Glomerular visceral epithelial cell (primary cell): ENCODE data around the gene ZNF787.
A peak's percentile ranks its signal among the peaks of the same experiment; 100 is the strongest.

Experiments used
- DNase-seq: peaks from one replicate; pipeline ENCODE4 v3.0.0-alpha.2; 2016; ENCODE audit errors: extremely low spot score

The ZNF787 gene

DNA sequence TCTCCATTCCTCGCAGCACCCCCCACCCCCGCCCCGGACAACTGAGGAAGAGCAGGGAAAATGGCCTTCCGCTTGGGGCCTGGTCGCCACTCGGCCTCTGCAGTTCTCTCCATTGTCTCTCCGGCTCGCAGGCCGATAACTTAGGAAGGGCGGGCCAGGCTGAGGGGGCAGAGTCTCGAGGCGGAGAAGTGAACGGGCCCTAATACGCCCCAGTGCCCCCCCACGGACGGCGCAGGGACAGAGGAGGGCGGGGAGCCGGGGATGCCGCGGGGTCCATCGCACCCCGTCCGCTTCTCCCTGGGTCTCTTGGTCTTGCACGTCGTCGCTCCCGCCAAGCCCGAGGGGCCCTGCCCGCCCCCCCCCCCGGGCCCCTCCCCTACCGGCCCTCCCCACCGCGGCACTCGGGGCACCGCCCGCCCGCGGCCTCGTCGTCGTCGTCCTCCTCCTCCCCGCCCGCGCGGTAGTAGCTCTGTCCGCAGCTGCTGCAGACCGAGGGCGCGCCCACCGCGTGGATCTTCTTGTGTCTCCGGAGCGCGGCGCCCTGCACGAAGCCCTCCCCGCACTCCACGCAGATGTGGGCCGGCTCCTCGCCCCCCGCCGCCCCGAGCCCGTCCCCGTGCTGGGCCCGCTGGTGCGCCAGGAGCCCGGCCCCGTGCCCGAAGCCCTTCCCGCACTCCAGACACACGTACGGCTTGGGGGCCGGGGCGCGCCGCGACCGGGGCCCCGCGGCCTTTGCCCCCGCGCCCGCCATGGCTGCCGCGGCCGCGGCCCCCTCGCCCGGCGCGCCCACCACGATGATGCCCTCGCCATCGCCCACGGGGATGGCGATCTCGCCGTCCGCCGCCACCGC, 33.2 kb downstream of the ZNF787 start:
- DNase-seq = no peak

DNA sequence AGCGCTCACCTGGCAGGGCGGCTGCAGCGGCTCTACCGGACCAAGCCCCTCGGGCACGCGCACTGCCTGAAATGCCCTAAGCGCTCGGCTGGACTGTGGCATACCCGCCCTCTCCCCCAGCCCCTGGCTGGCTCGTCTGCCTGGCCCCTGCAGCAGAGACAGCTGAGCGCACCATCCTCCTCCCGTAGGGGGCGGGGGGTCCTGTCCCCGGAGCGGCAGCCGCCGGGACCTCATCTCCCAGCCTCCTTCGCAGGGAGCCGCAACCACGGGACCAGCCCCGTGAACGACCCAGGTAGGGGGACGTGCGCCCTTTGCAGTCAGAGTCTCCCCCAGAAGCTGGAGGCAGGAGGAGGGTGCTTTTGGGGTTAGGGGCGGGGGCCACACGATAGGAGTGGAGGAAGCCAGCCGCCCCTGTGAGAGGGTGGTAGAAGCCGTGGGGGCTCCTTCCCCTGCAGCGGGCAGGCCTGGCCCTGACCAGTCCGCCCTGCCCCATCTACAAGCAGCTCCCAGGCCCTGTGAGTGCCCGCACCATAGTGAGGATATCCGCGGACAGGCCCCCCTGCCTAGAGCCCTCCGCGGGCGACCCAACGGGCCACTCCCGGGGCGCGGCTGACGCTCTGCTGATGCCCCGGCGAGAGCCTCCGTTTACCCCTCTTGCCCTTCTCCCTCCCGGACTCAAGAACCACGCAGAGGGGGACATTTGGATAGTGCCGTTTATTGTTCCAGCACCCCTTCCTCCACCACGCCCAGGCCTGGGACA, 34.2 kb downstream of the ZNF787 start:
- no peak for DNase-seq

DNA sequence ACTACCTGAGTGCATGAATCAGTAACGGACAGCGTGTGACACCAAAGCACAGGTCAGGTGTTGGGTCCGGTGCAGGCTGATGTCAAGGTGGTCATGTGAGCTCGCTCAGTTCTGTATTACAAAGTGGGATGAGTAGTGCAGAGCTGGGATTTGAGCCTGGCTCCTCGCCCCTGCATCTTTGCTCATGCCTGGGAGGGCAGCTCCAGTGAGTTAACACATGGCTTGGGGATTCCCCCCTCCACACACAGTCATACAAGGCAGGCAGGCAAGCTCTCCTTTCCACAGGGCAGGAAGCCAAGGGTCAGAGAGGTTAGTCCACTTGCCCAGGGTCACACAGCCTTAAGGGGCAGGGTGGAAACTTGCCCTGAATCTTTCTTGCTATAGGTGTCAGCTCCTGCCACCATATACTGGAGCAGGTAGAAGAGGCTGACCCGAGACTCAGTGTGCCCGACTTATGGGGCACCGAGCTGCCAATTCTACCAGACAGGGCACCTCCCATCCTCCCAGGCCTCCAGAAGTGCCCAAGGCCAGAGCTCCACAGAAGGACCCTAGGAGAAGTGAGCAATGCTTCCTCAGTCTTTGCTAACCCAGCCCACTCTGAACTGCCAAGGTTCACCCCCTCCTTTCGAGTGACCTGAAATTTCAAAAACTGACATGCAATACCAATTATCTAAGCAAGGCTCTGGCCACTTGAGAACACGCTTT, 35.4 kb downstream of the ZNF787 start:
- no peak for DNase-seq

DNA sequence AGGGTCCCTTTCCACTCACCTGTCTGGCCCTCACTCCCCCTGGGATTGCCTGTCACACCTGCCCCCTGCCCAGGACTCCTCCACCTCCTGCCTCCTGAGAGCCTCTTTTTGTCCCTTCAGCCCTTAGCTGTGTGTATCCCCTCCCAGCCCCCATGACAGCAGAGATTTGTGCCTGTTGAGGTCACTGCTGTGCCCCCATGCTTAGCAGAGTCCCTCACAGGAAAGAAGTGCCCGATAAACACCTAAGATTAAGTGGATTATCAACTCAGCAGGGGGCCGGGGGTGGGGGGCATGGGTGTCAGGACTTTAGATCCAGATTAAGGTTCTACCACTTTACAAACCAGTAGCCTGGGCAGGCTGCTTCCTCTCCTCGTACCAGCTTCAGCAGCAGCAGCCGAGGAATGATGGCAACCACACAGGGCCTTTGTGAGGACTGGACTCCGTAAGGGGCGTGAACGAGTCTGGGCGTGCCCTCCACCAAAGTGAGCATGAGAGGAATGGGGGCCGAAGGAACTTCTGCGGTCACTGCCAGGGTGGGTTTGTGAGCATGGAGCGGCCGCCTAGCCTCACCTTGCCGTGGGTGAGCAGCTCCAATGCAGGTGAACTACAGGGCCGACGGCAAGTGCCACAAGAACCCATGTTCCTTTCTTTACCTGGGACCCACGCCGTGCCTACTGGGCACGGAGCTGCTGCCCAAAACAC, 36.1 kb downstream of the ZNF787 start:
- DNase-seq = no peak

DNA sequence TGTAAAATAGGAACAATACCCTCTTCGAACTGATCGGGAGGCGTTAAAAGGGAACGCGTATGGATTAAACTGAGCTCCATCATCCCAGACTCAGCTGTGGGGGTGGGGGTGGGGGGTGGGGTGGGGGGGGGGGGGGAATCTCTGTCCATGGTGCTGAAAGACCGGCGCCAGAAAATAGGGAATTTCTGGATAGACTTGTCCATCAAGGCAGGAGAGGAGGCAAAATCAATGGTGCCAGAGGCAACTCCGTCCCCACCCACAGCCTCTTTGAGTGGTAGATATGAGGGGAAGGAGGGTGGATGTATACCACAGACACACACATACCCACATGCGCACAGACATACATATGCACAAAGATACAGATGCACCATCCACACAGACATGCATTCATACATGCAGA, 37.4 kb downstream of the ZNF787 start:
- no peak for DNase-seq

DNA sequence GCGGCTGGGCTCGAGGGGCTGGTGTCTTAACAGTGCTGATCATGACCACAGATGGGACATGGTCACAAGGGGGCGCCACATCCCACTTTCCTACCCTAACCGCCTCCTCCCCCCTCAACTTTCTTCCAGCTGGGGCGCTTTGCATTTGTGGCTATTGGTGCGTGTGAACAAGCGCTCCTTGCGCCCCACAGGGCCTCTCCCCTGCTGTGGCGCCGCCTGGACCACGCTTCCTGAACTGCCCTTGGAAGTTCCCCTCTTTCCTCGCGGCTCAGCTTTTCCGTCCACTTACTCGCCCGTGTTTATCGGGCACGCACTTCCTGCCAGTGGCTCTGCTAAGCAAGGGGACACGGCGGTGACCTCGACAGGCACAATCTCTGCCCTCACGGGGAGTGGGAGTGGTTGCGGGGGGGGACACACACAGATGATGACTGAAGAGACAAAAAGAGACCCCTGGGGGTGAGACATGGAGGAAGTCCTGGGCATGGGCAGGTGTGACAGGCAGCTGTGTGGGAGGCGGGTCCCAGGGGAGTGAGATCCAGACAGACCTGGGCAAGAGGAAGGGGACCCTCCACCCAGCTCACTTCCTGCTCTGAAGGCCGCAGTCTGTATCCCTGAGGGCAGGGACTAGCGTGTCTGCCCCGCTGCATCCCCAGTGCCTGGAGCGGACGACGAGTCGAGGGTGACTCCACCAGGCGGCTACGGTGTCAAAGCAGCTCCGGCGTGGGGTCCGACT, 40.3 kb downstream of the ZNF787 start:
- DNase-seq = peak; percentile 74

DNA sequence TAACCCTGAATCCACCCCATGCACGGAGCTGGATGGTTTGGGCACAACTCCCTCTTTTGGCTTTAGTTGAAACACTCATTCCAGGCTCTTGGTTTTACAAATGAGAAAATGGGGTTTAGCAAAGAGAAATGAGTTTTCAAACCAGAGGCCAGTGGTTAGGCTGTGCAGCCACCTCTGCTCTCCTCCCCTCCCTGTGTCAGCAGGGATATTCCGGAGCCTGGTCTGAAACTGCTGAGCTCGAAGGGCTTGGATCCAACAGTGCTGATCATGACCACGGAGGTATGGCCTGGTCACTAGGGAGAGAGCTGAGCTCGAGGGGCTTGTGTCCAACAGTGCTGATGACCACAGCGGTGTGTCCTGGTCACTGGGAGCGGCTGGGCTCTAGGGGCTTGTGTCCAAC, 41.5 kb downstream of the ZNF787 start:
- no peak for DNase-seq

DNA sequence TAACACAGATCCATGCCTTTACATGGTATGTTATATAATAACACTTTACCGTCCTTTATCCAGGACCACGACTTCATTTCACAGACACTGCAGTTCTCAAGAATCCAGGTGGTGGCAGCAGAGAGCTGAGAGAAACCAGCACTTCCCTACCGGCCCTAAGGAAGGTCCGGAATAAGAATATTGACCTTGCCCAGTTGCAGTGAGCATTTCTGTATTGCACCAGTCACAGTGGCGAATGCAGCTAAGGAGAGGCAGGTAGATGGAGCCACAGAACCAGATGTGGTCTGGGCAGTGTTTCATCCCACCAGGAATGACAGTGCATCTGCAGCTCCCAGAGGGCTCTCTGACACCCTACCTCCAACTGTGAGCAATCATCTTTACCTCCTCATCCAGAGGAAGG, 44.6 kb downstream of the ZNF787 start:
- DNase-seq = peak; percentile 50

DNA sequence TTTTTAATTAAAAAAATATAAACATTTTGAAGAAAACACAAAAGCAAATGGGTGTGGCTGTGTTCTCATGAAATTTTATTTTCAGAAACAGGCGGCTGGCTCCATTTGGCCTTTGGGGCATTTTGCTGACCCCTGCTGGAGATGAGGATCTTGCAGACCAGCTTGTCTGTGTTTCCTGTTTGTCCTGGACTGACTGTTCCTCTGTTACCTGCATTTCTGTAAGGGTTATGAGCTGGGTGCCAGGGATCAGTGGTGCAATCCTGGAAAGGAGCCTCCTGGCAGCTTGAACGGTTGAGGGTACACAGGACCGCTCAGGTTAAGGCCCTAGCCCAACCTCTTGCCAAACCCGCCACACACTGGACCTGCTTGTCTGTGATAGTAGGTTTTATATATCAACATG, 49.9 kb downstream of the ZNF787 start:
- no peak for DNase-seq

DNA sequence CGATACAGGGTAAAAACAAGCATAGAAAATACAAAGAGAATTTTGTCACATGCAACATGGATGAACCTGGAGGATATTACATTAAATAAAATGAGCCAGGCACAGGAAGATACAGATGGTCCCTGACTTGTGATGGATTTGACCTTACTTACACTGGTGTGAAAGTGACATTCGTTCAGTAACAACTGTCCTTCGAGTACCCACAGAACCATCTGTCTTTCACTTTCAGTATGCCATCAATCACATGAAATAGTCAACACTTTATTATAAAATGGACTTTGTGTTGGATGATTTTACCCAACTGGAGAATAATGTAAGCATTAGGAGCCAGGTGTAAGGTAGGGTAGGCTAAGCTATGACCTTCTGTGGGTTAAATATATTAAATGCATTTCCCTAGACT, 51.5 kb downstream of the ZNF787 start:
- DNase-seq = no peak

DNA sequence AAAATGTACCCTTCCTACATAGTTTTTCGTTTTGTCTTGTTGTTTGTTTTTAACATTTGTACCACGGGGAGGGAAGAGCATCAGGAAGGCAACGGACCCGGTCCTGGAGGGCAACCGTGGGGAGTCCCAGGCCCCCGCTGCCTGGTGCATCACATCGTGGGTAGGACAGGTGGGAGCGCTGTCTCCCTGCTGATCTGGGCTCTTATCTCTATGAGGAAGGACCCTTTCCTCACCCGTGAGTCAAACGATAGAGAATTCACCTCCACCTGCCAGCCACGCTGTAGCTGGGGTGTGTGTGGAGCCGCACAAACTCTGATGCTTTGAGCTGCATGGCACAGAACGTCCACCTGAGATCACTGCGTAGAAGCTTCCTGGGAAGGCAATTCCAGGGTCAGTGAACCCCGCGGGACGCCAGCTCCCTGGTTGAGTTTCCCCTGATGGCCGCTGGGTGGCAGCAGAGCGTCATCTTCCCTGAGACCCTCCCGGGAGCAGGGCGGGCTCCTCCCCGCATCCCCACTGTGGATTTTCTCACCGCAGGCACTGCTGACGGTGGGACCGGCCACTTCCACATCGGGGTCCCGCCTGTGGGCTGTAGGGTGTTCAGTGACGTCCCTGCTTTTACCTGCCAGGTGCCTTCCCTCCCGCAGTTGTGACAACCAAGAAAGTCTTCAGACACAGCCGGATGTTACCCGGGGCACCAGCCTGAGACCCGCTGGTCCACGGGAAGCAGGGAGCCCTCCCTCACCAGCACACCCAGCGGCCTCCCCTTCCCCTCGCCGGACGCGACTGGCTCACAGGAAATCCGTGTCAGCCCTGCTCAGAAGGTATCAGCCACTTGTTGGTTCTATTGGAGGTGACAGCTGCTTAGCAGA, 54.7 kb downstream of the ZNF787 start:
- DNase-seq = peak; percentile 64

DNA sequence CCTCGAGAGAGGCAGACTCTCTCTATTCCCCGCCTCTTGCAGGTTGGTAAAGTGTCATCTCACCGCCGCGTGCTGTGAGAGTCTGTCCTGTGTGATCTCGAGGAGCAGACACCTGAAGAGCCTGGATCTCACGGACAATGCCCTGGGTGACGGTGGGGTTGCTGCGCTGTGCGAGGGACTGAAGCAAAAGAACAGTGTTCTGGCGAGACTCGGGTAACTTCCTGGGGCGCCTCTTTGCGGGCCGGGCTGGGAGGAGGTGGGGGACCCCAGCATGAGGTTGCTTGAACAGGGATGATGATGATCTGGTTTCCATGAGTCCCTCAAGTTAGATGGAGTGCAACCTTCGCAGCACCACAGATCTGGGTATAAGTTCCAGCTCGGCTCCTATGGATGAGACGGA, 67.5 kb downstream of the ZNF787 start:
- no peak for DNase-seq
